Suppressor macrophage treated with lipopolysaccharide for 4 hours (primary cell): ENCODE measurements around the gene RCHY1.
A peak's percentile ranks its signal among the peaks of the same experiment; 100 is the strongest.
"Not testable (repeated sequence)": the region's sequence is repeated elsewhere in the genome, so short reads cannot be mapped to it uniquely, and the experiment has no call there.

Experiments
- DNase-seq: peaks from one replicate; pipeline ENCODE4 v3.0.0-alpha.2; 2020

Gene RCHY1

GRCh38 chr4:75514949-75515612 is 878 bp upstream of the RCHY1 start:
- peak; percentile 68 for DNase-seq

- no peak for DNase-seq
Measured at GRCh38 chr4:75513526-75514130, 575 bp downstream of the RCHY1 start.

DNA sequence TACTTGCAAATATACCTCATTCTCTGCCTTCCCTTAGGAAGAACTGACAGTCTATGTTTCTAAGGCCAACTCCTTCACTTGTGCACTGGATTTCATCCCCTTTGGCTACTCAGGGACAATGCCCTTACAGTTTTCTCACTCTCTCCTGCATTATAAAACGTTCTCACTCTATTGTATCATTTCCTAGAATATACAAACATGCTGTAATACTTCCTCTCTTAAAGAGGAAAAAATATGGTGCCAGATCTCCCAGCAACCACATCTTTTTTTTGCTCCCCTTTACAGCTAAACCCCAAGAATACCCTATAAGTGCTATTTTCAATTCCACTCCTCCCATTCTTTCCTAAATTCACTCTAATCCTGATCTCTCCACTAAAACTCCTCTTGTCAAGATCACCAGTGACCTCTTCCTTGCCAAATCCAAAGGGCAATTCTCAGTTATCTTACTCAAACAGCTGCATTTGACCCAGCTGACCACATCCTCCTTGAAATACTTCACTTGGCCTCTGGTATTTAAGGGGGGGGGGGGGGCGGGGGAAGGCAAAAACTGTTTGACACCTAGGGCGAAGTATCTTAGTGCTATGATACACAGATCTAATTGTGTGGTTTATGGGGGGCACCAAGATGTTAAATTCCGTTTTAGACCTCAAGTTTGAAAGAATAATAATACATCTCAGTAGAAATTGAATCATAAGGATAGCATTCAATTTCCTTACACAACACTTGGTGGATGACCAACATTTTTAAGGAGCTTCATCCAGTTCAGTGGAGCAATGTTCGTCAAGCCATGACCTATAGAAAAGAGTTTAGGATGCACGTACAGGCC is 1.6 kb downstream of the RCHY1 start:
- peak; percentile 61 for DNase-seq

DNA sequence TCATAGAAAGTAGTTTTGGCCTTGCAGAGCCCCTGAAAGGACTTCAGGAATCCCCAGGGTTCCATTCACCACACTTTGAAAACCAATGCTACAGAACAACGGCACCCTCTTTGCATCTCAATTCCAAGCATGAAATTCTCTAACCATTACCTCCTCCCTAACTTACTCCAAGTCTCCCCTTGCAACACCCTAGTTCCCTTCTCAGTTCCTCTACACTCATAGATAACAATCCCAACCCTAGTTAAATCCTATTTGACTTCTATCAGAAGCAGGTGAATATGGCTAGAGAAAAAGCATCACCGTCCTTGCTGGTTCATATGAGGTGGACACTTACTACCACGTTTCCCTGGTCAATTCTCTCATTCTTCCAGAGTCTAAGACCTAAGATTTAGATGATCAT is 2.4 kb downstream of the RCHY1 start:
- peak; percentile 16 for DNase-seq

GRCh38 chr4:75509592-75509991 is 4.6 kb downstream of the RCHY1 start:
- not testable (repeated sequence) for DNase-seq

DNA sequence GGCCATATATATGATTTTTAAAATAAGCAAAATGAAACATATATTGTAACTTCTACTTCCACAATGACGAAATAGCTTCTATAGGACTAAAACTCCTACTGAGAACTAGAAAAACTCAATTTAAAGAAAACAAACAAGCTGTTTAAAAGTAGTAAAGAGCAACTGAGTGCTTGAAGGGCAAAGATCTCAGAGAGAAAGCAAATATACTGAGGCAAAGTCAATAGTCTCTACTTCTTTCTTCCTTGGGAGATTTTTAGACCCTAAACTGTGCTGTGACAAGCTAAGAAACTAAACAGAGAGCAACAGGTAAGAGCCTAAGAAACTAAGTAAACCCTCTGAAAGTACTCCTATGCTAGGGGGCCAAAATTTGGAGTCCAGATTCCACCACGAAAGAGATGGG is 8.6 kb downstream of the RCHY1 start:
- DNase-seq = no peak

DNA sequence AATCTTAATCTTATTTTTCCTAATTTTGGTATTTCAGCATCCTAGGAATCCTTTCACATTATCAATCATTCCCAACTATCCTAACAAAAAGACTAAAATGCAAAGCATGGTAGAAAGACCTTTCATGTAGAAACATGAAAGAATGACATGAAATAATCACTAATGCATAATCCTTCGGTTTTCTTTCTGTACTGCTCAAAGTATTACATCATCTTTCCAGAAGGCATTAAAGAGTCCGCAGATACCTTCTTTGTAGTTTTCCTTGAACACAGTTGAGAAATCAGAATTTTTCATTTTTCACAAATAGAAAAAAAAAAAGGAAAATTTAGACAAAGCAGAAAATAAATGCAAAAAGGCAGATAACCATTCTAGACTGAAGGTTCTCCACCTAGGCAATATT is 11.5 kb downstream of the RCHY1 start:
- no peak for DNase-seq

GRCh38 chr4:75499900-75500299 is 14.3 kb downstream of the RCHY1 start:
- no peak for DNase-seq

GRCh38 chr4:75498041-75498440 is 16.2 kb downstream of the RCHY1 start:
- no peak for DNase-seq

DNA sequence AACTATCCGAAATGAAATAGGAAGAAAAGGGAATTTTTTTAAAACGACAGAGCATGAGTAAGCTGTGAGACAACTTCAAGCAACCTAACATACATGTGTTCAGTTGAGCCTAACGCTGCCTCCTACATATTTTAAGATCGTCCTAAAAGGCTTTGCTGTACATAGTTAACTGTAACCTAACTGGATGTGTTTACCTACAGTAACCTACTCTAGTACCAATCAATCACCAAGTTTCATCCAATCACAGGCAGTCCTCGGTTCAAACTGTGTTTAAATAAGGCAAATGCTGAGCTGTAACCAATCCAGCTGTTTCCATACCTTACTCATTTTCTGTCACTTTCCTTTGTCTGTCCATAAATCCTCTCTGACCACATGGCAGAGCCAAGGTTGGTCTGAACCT is 17.1 kb downstream of the RCHY1 start:
- peak; percentile 6 for DNase-seq

DNA sequence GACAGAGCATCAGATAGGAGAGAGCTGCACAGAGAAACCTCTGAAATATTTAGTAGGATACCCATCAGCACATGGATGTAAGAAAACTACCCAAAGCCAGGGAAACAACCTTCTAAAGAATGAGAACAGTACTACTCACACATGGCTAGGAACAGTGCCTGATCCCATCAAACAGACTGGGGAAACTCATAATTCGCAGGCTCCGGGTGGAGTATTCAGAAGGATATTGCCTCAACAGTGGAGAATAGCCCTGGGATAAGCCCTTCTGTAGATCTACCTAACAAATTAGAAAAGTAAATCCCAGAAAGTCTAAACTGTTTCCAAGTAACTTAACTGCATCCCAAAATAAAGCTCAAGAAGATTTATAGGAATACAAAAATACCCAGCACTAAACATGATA is 17.8 kb downstream of the RCHY1 start:
- no peak for DNase-seq

DNA sequence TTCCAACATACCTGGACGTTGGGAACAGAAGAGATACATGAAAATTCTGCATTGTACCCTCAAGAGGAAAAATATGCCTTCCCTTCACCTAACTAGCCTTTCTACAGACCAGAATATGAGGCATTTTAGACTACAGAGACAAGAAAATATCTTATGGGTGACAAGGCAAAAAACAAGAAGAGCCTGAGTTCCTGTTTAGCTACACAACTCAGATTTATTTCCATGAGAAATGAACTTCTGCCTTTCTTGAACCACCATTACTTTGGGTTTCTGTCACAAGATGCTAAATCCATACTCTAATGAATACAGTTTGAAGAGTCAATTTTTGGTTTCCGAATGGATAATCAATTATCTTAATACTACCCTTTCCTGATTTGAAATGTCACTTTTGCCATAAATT is 18.7 kb downstream of the RCHY1 start:
- DNase-seq = peak; percentile 18

DNA sequence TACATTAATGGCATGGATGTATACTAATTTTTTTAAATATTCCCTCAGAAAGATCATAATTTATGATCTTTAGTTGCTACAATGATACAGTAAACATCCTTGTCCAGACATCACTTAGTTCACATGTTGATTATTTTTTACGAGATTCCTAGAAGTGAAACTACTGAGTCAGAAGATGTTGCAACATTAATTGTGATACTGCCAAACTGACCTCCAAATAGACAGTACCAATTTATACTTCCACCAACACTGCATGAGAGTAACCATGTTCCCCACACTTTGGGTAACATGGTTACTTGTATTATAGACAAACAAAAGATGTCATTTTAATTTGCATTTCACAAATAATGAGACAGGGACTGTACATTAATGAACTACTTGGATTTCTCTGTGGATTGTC is 19.6 kb downstream of the RCHY1 start:
- DNase-seq = peak; percentile 71

DNA sequence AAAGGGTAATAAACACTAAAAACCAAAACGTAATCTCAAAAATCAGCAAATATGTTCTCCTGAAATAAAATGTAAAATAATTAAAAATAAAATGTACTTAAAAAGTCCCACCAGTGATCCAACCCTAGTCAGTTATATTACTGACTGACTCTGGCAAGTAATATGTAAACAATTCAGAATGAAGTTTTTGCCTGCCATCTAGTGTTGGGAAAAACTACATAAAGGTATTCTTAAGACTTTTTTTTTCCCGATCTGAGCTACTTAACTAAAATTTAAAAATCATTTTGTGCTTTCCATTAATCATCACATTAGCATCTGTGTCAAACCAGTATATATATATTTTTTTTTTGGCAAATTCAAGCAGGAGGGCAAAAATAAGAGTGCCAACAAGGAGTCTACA is 24.0 kb downstream of the RCHY1 start:
- DNase-seq = peak; percentile 3

DNA sequence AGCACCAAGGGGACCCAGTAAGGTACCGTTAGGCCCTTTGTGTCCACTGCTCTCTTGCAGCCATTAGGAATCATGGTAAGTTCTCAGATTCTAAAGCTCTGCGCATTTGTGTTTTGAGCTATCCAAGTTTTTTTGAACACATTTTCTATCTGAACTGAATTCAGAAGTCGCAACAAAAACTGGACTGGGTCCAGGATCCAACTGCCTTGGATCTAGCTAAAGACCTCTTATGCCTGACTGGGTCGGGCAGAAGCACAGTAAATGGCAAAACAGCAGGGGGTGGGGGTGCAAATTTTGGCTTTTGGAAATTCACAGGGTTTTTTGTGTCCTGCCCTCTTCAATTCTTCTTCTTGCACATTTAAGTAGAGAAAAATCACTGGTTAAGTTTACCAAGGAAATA is 30.0 kb downstream of the RCHY1 start:
- DNase-seq = no peak

DNA sequence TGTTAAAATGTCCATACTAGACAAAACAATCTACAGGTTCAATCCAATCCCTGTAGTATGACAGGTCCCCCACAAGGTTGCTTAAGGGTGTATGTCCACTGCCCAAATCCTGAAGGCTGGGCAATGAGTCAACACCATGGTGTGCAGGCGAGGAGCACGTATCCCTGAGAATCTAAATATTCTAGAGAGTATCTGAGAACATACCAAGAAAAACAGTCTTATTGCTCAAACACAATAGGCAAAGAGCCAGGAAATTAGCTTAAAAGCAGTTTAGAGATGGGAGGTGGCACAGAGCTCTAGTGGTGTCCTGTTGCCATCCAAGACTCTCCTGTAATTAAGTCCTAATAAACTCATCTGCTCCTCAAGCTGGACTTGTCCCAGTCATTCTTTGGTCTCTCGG is 37.0 kb downstream of the RCHY1 start:
- DNase-seq = no peak

DNA sequence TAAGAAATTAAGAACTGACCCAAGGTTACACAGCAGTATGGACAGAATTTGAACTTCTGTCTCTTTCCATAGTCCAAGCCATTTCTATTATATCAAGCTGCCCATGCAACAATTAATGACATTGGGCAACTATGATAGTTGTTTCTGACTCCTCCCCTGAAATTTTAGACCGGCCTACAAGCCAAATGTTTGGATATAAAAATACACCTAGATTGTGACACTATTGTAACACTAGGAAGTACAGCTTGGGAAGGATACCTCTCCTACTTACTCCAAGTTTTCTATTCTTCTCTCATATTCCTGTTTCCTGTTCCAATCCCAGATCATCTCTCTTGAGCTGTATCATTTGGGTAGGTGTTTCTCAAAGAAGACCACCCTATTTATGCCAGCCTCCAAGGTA is 43.5 kb downstream of the RCHY1 start:
- DNase-seq = no peak

DNA sequence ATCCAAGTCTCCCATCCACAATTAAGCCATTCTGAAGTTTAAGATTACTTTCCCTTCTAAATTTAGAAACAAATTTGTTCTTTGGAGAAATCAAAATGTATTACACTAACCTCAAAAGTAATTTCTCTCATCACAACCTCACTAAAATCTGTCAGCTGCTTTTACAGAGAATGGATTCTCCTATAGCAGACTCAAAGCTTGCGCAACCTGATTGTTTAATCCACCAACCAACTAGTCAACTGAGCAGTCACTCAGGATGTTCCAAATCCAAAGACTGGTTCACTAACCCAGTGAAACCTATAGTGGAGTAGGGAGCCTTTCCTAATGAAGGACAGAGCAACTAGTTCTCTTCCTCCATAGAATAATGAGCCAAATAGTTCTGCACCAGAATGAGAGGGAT is 44.3 kb downstream of the RCHY1 start:
- no peak for DNase-seq

DNA sequence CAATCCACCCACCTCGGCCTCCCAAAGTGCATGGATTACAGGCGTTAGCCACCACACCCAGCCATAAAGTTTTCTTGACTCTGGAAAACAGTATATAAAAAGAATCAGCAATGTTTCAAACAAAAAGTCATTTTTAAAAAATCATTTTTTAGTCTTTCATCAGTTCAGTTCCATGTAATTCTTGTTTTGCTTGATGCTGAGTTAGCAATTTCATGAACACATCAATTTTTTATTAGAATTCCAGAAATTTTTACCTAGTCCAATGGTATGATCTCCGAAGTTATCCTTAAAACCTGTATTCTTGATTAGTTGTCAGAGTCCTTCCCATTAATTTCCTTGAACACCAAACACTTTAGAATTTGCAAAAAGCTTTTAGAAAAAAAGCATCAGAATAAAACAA is 56.8 kb downstream of the RCHY1 start:
- no peak for DNase-seq

DNA sequence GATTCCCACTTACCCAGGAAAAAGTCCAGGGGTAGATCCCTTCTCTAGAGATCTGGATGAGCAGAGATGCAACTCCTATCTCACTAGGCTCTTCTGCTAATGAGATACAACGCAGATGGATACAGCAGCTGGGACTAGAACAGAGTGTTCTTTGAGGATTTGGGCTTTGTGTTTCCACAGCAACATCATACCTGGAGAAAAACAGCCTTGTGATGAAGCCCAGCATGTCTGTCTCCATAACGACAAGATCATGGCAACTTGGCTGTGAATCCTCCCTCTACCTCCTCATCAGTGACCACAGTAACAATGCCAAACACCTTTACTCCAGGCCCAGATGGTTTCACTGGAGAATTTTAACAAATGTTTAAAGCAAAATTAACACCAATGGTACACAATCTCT is 80.1 kb downstream of the RCHY1 start:
- no peak for DNase-seq

- peak; percentile 17 for DNase-seq
Measured at GRCh38 chr4:75432683-75433082, 81.5 kb downstream of the RCHY1 start.

GRCh38 chr4:75429208-75429607 is 85.0 kb downstream of the RCHY1 start:
- no peak for DNase-seq
